Measurements from ENCODE around the gene ZNF581. TPM values are rescaled to one million over a fixed set of nuclear protein-coding genes. Genes with fewer than 3 reads are reported as not detected.

The ZNF581 gene
- polyA plus RNA-seq, 3 donors: 25.1 to 31.6 (median 29.4) TPM

DNA sequence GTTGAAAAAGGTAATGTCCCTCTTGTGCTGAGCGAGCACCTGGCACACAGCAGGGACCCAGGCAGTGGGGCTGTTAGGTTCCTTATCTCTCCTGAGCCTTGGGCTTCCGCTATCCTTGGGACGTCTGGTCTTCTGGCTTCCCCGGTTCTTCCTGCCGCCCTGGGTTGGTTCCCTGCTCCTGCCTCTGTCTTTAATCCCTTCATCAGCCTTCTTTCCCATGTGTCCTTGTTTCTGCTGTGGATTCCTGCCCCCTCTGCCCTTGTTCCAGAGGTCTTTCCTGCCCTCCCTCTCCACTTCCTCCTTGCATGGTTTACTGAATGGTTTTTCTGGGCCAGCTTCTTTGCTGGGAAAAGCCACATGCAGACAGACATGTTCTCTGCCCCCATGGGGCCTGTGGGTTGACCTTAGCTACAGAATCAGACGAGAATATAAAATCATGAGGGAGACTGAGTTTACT, 34.2 kb downstream of the ZNF581 start:
- peaks cover 46 to 53% of the 10 kb centered on the region in 2 donors for H3K36me3 ChIP-seq (replicated peaks in 1 of 2; ENCODE audit: control insufficient read depth in 1 of 2, insufficient read depth in 2 of 2, low read length in 2 of 2)
- peaks cover 80% of the 10 kb centered on the region for H4K20me1 ChIP-seq (ENCODE audit: insufficient read depth, low read length)
- H3K27me3 Mint-ChIP-seq (ENCODE audit: low read depth in 3 of 3): no peaks in the 10 kb centered on the region
- H3K4me1 ChIP-seq (ENCODE audit: control insufficient read depth in 1 of 2, insufficient read depth in 2 of 2, low read length in 2 of 2): peaks cover 55 to 60% of the 10 kb centered on the region in 2 donors
- peak overlapping the region; percentile 92 for H3K4me2 ChIP-seq (replicated peaks; ENCODE audit: extremely low read depth, low read length, poor library complexity, severe bottlenecking)
- no peaks in the 10 kb centered on the region for H3K9me3 ChIP-seq (replicated peaks in 1 of 2; ENCODE audit: control insufficient read depth in 1 of 2, insufficient read depth in 1 of 2, low read length in 2 of 2)
- peak overlapping the region; percentile 76 to 99 for H3K4me3 Mint-ChIP-seq
- peak overlapping the region; percentile 62 for H3K9ac ChIP-seq (ENCODE audit: insufficient read depth, low read length, poor library complexity, severe bottlenecking)
- DNase-seq: no peak
- peak overlapping the region; percentile 86 to 98 (median 94) for H3K27ac Mint-ChIP-seq
- peak overlapping the region; percentile 5 for H2AFZ ChIP-seq (ENCODE audit: insufficient read depth, low read depth, low read length, poor library complexity, severe bottlenecking)
- TF ChIP-seq, protein P1, sequence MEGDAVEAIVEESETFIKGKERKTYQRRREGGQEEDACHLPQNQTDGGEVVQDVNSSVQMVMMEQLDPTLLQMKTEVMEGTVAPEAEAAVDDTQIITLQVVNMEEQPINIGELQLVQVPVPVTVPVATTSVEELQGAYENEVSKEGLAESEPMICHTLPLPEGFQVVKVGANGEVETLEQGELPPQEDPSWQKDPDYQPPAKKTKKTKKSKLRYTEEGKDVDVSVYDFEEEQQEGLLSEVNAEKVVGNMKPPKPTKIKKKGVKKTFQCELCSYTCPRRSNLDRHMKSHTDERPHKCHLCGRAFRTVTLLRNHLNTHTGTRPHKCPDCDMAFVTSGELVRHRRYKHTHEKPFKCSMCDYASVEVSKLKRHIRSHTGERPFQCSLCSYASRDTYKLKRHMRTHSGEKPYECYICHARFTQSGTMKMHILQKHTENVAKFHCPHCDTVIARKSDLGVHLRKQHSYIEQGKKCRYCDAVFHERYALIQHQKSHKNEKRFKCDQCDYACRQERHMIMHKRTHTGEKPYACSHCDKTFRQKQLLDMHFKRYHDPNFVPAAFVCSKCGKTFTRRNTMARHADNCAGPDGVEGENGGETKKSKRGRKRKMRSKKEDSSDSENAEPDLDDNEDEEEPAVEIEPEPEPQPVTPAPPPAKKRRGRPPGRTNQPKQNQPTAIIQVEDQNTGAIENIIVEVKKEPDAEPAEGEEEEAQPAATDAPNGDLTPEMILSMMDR (IDR thresholded peaks at IDR 0.05): no peak
- intact Hi-C loops (cut with micrococcal nuclease): loop anchor here in 1 of 2 donors (2.0 kb wide), 1 partner anchor 23 kb away; the partner anchor contains the start of gene U2AF2
- no peaks in the 10 kb centered on the region for H3K27me3 ChIP-seq (ENCODE audit: control insufficient read depth in 2 of 2, insufficient read depth in 2 of 2, low read length in 2 of 2)
- peak overlapping the region; percentile 86 to 92 for H3K27ac ChIP-seq (ENCODE audit: low read depth in 1 of 2, low read length in 2 of 2)
- H3K9me3 Mint-ChIP-seq: no peaks in the 10 kb centered on the region
- WGBS (ENCODE audit: insufficient coverage): 47% methylated on average over 6 of the region's 6 CpGs
- peak overlapping the region; percentile 1 to 81 (median 5) for H3K4me3 ChIP-seq (replicated peaks in 1 of 3; ENCODE audit: low read depth in 2 of 3, low read length in 3 of 3)
- H3K36me3 Mint-ChIP-seq: peaks cover 57 to 68% of the 10 kb centered on the region in 2 donors
- H3K79me2 ChIP-seq (ENCODE audit: insufficient read depth, low read length): peaks cover 86% of the 10 kb centered on the region
- peaks cover 58% of the 10 kb centered on the region for H3K4me1 Mint-ChIP-seq

DNA sequence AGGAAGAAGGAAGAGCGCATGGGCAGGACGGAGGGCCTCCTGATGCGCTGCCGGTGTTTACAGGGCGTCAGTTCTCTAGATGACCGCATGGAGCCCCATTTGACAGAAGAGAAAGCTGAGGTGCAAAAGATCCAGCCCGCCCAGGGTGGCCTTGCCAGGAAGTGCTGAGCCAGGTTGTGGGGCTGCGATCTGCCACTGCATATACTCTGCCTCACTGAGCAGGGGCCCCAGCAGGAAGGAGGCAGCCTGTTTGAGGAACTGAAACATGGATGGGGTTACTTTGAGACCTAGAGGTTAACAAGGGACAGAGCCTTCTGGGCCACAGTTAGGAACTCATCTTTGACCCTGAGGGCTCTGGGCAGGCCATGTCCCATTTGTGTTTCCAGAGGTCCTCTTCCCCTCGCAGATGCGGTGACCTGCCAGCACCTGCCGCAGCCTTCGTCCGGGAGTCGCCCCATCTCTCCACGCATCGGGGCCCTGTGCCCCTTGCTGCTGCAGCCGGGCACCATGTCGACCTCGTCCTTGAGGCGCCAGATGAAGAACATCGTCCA, 34.7 kb downstream of the ZNF581 start:
- Histone ChIP-seq H3K4me3 (replicated peaks in 1 of 3; ENCODE audit: low read depth in 2 of 3, low read length in 3 of 3) (peak overlapping the region; percentile 1 to 81 (median 5)), H3K27ac (ENCODE audit: low read depth in 1 of 2, low read length in 2 of 2) (peak overlapping the region; percentile 86 to 92), H3K9me3 (replicated peaks in 1 of 2; ENCODE audit: control insufficient read depth in 1 of 2, insufficient read depth in 1 of 2, low read length in 2 of 2) (no peaks in the 10 kb centered on the region), H4K20me1 (ENCODE audit: insufficient read depth, low read length) (peaks cover 76% of the 10 kb centered on the region), H3K27me3 (ENCODE audit: control insufficient read depth in 2 of 2, insufficient read depth in 2 of 2, low read length in 2 of 2) (no peaks in the 10 kb centered on the region), H3K79me2 (ENCODE audit: insufficient read depth, low read length) (peaks cover 83% of the 10 kb centered on the region), H3K4me1 (ENCODE audit: control insufficient read depth in 1 of 2, insufficient read depth in 2 of 2, low read length in 2 of 2) (peaks cover 55 to 60% of the 10 kb centered on the region in 2 donors), H3K4me2 (replicated peaks; ENCODE audit: extremely low read depth, low read length, poor library complexity, severe bottlenecking) (peak overlapping the region; percentile 92), H2AFZ (ENCODE audit: insufficient read depth, low read depth, low read length, poor library complexity, severe bottlenecking) (peak overlapping the region; percentile 5), H3K9ac (ENCODE audit: insufficient read depth, low read length, poor library complexity, severe bottlenecking) (peak overlapping the region; percentile 62), H3K36me3 (replicated peaks in 1 of 2; ENCODE audit: control insufficient read depth in 1 of 2, insufficient read depth in 2 of 2, low read length in 2 of 2) (peaks cover 46 to 49% of the 10 kb centered on the region in 2 donors)
- H3K27ac Mint-ChIP-seq: peak overlapping the region; percentile 86 to 98 (median 94)
- intact Hi-C loops (cut with micrococcal nuclease): no loop called here
- TF ChIP-seq, protein P1 (IDR thresholded peaks at IDR 0.05): peak; percentile 9
- 42% methylated on average over 21 of the region's 21 CpGs for WGBS (ENCODE audit: insufficient coverage)
- no peaks in the 10 kb centered on the region for H3K9me3 Mint-ChIP-seq
- DNase-seq: peak; percentile 81 to 86 (median 84)
- no peaks in the 10 kb centered on the region for H3K27me3 Mint-ChIP-seq (ENCODE audit: low read depth in 3 of 3)
- H3K4me3 Mint-ChIP-seq: peak overlapping the region; percentile 76 to 99
- peaks cover 58% of the 10 kb centered on the region for H3K4me1 Mint-ChIP-seq
- H3K36me3 Mint-ChIP-seq: peaks cover 55 to 68% of the 10 kb centered on the region in 2 donors

Data from CD14-positive monocyte (primary cell).